Lung (tissue), 12 donors: ENCODE data around the gene ITGA7. TPM values are rescaled to one million over a fixed set of nuclear protein-coding genes. Genes with fewer than 3 reads are reported as not detected.

ENCODE experiments used
- ATAC-seq: fragments of 200-7000 bp; cut with Tn5 transposase; one replicate; pipeline ENCODE4 v1.9.1; 2020; ENCODE audit warnings: moderate number of reproducible peaks; ENCODE audit not compliant: insufficient read depth, low FRiP score
- DNase-seq, 3 donors: peaks; one replicate each; pipeline ENCODE4 v3.0.0-alpha.2; 2013 to 2017
- H3K27ac ChIP-seq, 2 donors: one replicate each; pipeline ENCODE4 v1.5.1; 2013; ENCODE audit warnings: mild to moderate bottlenecking in 2 of 2, moderate library complexity in 2 of 2, control low read depth in 1 of 2, inconsistent platforms in 1 of 2, low read depth in 1 of 2, low read length in 1 of 2
- H3K27me3 ChIP-seq, 3 donors: one replicate each; pipeline ENCODE4 v1.5.1; 2013; ENCODE audit warnings: low read length in 2 of 3; ENCODE audit not compliant: control insufficient read depth in 3 of 3, insufficient read depth in 3 of 3
- H3K36me3 ChIP-seq, 4 donors: one replicate each; pipeline ENCODE4 v1.5.1; 2013; ENCODE audit warnings: low read length in 4 of 4, mild to moderate bottlenecking in 1 of 4, moderate library complexity in 1 of 4; ENCODE audit not compliant: control insufficient read depth in 4 of 4, insufficient read depth in 4 of 4
- H3K4me1 ChIP-seq, 5 donors: one replicate each; pipeline ENCODE4 v1.5.1; 2013; ENCODE audit warnings: low read length in 5 of 5, mild to moderate bottlenecking in 2 of 5, moderate library complexity in 1 of 5; ENCODE audit not compliant: control insufficient read depth in 5 of 5, insufficient read depth in 5 of 5
- H3K4me3 ChIP-seq: one replicate; pipeline ENCODE4 v1.5.1; 2013; ENCODE audit warnings: mild to moderate bottlenecking, control low read depth, moderate library complexity
- H3K9ac ChIP-seq, 2 donors: one replicate each; pipeline ENCODE4 v1.5.1; 2013; ENCODE audit warnings: low read length in 2 of 2, control low read depth in 1 of 2; ENCODE audit not compliant: insufficient read depth in 1 of 2
- H3K9me3 ChIP-seq, 4 donors: one replicate each; pipeline ENCODE4 v1.5.1; 2013; ENCODE audit warnings: low read length in 3 of 4, mild to moderate bottlenecking in 1 of 4, moderate library complexity in 1 of 4; ENCODE audit not compliant: control insufficient read depth in 4 of 4, insufficient read depth in 3 of 4
- WGBS, 2 donors: extraction: QIAGEN DNeasy Blood & Tissue Kit; methylation state at CpG; one replicate each; pipeline ENCODE4 v1.1.7; 2013; 5-methylcytosine and 5-hydroxymethylcytosine counted together
- polyA plus RNA-seq, 2 donors: library from polyadenylated mRNA; stranded (reverse); fragments of 200-250 nt; gene quantifications; one replicate each; pipeline ENCODE4 v1.2.1, GENCODE V29; 2013
- total RNA-seq, 2 donors: library from RNA; depleted of rRNA in 1 of 2; stranded (reverse); fragments of >200 nt in 1 of 2; gene quantifications; one replicate each; pipeline ENCODE4 v1.2.1, GENCODE V29; 2014 to 2021
- TF ChIP-seq, protein P1 (sequence below): IDR thresholded peaks from 2 replicates; pipeline ENCODE4 v1.5.1; 2012; ENCODE audit warnings: mild to moderate bottlenecking; ENCODE audit errors: control extremely low read depth, extremely low read depth
- donor health status: control.
- donor health status: control.
- donor health status: Bipolar disorder and iron deficiency.
- donor health status: healthy.
- donor health status: DM: yes; HTN: yes; CAD: no.

The ITGA7 gene
- total and polyA plus RNA-seq, 4 donors = 8.2 to 28.4 (median 17.7) TPM

DNA sequence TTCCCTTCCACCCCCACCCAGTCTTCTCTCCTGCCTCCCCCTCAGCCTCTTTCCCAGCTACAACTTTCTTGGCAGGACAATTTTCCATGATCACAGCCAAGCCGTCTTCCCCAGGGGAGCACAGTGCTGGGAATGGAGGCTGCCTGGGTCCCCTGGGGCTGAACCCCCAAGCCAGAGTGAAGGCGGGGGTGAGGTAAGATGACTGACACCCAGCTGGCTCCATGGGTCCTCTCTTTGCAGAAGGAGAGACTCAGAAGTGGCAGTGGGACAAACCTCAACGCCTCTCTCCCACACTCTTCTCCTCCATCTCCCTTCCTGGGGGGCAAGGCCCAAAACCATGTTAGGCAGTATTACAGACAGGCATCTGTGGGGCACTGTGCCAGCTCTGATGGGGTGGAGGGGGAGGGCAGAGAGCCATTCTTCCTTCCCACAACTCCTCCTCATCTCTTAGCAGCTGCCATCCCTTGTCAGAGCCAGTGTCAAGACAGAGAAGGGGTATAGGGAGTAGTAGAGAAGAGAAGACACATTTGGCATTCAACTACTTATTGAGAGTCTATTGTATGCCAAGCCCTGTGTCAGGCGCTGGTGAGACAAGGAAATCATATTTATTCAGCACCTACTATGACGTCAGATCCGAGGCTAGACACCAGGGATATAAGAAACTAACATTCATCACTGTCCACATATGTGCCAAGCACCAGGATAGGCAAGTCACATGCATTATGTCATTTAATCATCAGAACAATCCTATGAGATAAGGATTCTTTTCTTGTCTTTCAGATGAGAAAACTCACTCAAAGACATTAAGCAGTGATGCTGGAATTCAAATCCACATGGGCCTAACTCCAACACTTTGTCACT lies 3.6 kb downstream of the ITGA7 start:
- WGBS, 2 donors = 82 to 86% methylated on average over 6 of the region's 6 CpGs
- H3K9me3 ChIP-seq = no peaks in the 10 kb centered on the region
- H3K36me3 ChIP-seq = no peaks in the 10 kb centered on the region
- DNase-seq = no peak
- ATAC-seq = no peak
- peak overlapping the region in 1 of 2 donors; percentile 98 for H3K27ac ChIP-seq
- no peak overlapping the region for H3K9ac ChIP-seq
- TF ChIP-seq, protein P1, sequence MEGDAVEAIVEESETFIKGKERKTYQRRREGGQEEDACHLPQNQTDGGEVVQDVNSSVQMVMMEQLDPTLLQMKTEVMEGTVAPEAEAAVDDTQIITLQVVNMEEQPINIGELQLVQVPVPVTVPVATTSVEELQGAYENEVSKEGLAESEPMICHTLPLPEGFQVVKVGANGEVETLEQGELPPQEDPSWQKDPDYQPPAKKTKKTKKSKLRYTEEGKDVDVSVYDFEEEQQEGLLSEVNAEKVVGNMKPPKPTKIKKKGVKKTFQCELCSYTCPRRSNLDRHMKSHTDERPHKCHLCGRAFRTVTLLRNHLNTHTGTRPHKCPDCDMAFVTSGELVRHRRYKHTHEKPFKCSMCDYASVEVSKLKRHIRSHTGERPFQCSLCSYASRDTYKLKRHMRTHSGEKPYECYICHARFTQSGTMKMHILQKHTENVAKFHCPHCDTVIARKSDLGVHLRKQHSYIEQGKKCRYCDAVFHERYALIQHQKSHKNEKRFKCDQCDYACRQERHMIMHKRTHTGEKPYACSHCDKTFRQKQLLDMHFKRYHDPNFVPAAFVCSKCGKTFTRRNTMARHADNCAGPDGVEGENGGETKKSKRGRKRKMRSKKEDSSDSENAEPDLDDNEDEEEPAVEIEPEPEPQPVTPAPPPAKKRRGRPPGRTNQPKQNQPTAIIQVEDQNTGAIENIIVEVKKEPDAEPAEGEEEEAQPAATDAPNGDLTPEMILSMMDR = no peak
- H3K4me3 ChIP-seq = no peak overlapping the region
- peaks cover 0 to 40% (median 0%) of the 10 kb centered on the region in 5 donors for H3K4me1 ChIP-seq
- H3K27me3 ChIP-seq = peaks cover 0 to 6% (median 5%) of the 10 kb centered on the region in 3 donors

DNA sequence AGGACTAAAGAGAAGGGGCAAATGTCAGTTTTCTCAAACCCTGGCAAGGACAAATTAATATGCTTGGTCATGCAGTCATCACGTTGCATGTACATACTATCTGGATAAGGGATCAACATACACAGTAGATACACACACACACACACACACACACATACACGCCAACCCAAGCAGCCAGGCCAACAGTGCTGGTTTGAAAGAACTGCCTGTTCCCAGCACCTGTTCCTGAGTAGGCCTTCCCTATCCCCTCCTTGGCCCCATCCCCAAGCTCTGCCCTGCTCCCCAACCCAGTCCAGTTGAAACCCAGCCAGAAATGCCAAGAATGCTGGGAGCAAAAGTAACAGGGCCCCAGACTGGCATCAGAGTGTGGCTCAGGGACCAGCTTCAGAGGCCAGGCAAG lies 4.4 kb downstream of the ITGA7 start:
- Histone ChIP-seq H3K27ac (peak overlapping the region in 1 of 2 donors; percentile 98), H3K36me3 (no peaks in the 10 kb centered on the region), H3K4me1 (peaks cover 0 to 33% (median 0%) of the 10 kb centered on the region in 5 donors), H3K9me3 (no peaks in the 10 kb centered on the region), H3K4me3 (no peak overlapping the region), H3K27me3 (peaks cover 0 to 6% (median 5%) of the 10 kb centered on the region in 3 donors), H3K9ac (no peak overlapping the region)
- TF ChIP-seq, protein P1 = no peak
- 80 to 88% methylated on average over 2 of the region's 2 CpGs for WGBS, 2 donors
- DNase-seq = no peak
- no peak for ATAC-seq

DNA sequence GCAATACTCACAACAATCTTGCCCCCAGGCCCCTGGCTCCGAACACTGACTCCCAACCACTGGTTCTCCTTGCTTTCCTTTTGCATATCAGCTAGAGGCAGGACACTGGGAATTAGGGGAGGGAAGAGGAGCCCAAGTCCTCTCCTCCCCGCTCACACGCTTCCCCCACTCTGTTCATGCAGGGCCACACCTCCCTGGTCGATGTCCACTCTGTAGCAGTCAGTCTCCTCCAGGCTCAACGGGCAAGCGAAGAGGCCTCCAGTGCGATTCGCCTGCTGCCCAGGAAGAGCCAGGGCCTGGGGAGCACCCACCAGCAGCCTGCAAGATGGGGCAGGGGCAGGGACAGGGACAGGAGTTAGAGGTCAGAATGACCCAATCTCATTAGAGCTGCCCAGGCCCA lies 4.8 kb downstream of the ITGA7 start:
- peak overlapping the region in 1 of 2 donors; percentile 98 for H3K27ac ChIP-seq
- DNase-seq = no peak
- H3K4me3 ChIP-seq = no peak overlapping the region
- ATAC-seq = no peak
- peaks cover 0 to 6% (median 5%) of the 10 kb centered on the region in 3 donors for H3K27me3 ChIP-seq
- TF ChIP-seq, protein P1 = no peak
- H3K9me3 ChIP-seq = no peaks in the 10 kb centered on the region
- no peak overlapping the region for H3K9ac ChIP-seq
- no peaks in the 10 kb centered on the region for H3K36me3 ChIP-seq
- H3K4me1 ChIP-seq = peaks cover 0 to 33% (median 0%) of the 10 kb centered on the region in 5 donors
- 86 to 94% methylated on average over 8 of the region's 8 CpGs for WGBS, 2 donors
